GM12864 (cell line): ENCODE results near the gene IGFBP4.

Experiments used
- DNase-seq: peaks from one replicate; pipeline ENCODE4 v3.0.0-alpha.2; 2011; ENCODE audit warnings: low read depth
- H3K4me3 ChIP-seq: 2 replicates; pipeline ENCODE4 v1.5.1; 2011; ENCODE audit warnings: mild to moderate bottlenecking, low read depth, low read length, control low read depth
- CTCF ChIP-seq: IDR thresholded peaks from 2 replicates; pipeline ENCODE4 v1.5.1; 2011; ENCODE audit warnings: low read depth, mild to moderate bottlenecking, moderate library complexity, low read length, control low read depth, inconsistent platforms; ENCODE audit errors: missing control alignments

IGFBP4 gene

GRCh38 chr17:40498281-40499084, 55.2 kb downstream of the IGFBP4 start:
- no peak for TF ChIP-seq CTCF
- H3K4me3 ChIP-seq: no peak overlapping the region
- DNase-seq: no peak

GRCh38 chr17:40499551-40500189, 56.4 kb downstream of the IGFBP4 start:
- H3K4me3 ChIP-seq: no peak overlapping the region
- TF ChIP-seq CTCF: no peak
- no peak for DNase-seq

GRCh38 chr17:40500190-40500589, 56.9 kb downstream of the IGFBP4 start:
- no peak overlapping the region for H3K4me3 ChIP-seq
- no peak for DNase-seq
- no peak for TF ChIP-seq CTCF

- H3K4me3 ChIP-seq: no peak overlapping the region
- DNase-seq: no peak
- TF ChIP-seq CTCF: no peak
These were observed 57.5 kb downstream of the IGFBP4 start for GRCh38 chr17:40500709-40501108.

GRCh38 chr17:40501499-40501911, 58.3 kb downstream of the IGFBP4 start, which contains the start of gene TNS4:
TSS of gene TNS4 (minus strand) at chr17:40501623. CDS start at chr17:40496425, 5,198 bp downstream.
- TF ChIP-seq CTCF: no peak
- H3K4me3 ChIP-seq: no peak within 1 kb of the TSS
- DNase-seq: no peak

- DNase-seq: no peak
- TF ChIP-seq CTCF: no peak
- H3K4me3 ChIP-seq: no peak overlapping the region
These were observed 59.5 kb downstream of the IGFBP4 start for GRCh38 chr17:40502716-40503115.
